Measurements from ENCODE around the gene MTF1. TPM values are rescaled to one million over a fixed set of nuclear protein-coding genes. Genes with fewer than 3 reads are reported as not detected.

The MTF1 gene
- total RNA-seq, 1 experiment from 2014 or later, result 21.2 TPM

DNA sequence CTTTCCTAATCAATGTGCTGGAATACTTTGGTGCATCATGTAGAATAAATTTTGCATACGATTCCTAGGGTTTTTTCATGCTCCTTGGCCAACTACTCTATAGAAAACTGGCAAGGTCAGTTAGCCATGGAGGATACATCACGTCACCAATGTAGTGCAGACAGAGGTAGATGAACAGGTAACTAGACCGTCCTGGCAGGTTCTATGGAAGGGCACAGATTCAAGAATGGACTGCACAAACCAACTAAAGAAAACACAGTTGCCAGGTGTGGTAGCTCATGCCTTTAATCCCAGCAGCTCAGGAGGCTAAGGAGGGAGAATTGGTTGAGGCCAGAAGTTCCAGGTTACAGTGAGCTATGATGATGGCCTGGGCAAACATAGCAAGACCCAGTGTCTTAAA is 9.9 kb downstream of the MTF1 start:
- Histone ChIP-seq H3K36me3 (ENCODE audit: control insufficient read depth in 1 of 2, insufficient read depth in 2 of 2, low read length in 2 of 2) (peaks cover 5 to 18% of the 10 kb centered on the region in 2 experiments; a peak in 3 of 4 replicates), H3K9me2 (ENCODE audit: insufficient read depth) (no peaks in the 10 kb centered on the region), H2AFZ (ENCODE audit: low read depth, low read length, poor library complexity, severe bottlenecking) (no peak overlapping the region), H3K4me2 (ENCODE audit: low read length) (no peak overlapping the region), H3K27me3 (ENCODE audit: insufficient read depth, low read length) (no peaks in the 10 kb centered on the region), H3K79me2 (ENCODE audit: insufficient read depth, low read length) (peaks cover 91% of the 10 kb centered on the region), H4K20me1 (ENCODE audit: insufficient read depth) (peaks cover 4% of the 10 kb centered on the region; the same call in 1 of the 2 replicates), H3K4me1 (ENCODE audit: control insufficient read depth in 1 of 2, insufficient read depth in 2 of 2, low read length in 2 of 2) (no peaks in the 10 kb centered on the region), H3K4me3 (replicated peaks in 1 of 2; ENCODE audit: low read depth in 1 of 2, low read length in 2 of 2) (no peak overlapping the region), H3K9me3 (ENCODE audit: control insufficient read depth in 1 of 2, insufficient read depth in 1 of 2, low read depth in 1 of 2, low read length in 2 of 2) (no peaks in the 10 kb centered on the region), H3K9ac (ENCODE audit: low read length) (no peak overlapping the region), H3K27ac (ENCODE audit: low read depth, low read length) (no peak overlapping the region)
- RAD21 ChIA-PET (ENCODE audit: low non-redundant PET in 1 of 2, low total read pairs in 2 of 2, uncharacterized antibody in 2 of 2, unreplicated experiment in 2 of 2), result no interaction called here
- CTCF ChIA-PET, result no interaction called here
- TF ChIP-seq, protein P1, sequence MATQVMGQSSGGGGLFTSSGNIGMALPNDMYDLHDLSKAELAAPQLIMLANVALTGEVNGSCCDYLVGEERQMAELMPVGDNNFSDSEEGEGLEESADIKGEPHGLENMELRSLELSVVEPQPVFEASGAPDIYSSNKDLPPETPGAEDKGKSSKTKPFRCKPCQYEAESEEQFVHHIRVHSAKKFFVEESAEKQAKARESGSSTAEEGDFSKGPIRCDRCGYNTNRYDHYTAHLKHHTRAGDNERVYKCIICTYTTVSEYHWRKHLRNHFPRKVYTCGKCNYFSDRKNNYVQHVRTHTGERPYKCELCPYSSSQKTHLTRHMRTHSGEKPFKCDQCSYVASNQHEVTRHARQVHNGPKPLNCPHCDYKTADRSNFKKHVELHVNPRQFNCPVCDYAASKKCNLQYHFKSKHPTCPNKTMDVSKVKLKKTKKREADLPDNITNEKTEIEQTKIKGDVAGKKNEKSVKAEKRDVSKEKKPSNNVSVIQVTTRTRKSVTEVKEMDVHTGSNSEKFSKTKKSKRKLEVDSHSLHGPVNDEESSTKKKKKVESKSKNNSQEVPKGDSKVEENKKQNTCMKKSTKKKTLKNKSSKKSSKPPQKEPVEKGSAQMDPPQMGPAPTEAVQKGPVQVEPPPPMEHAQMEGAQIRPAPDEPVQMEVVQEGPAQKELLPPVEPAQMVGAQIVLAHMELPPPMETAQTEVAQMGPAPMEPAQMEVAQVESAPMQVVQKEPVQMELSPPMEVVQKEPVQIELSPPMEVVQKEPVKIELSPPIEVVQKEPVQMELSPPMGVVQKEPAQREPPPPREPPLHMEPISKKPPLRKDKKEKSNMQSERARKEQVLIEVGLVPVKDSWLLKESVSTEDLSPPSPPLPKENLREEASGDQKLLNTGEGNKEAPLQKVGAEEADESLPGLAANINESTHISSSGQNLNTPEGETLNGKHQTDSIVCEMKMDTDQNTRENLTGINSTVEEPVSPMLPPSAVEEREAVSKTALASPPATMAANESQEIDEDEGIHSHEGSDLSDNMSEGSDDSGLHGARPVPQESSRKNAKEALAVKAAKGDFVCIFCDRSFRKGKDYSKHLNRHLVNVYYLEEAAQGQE (IDR thresholded peaks at IDR 0.05; ENCODE audit: low read depth), result no peak
- TF ChIP-seq ELF1 (IDR thresholded peaks at IDR 0.05; ENCODE audit: borderline replicate concordance, low read depth), result no peak
- no peak for TF ChIP-seq CBX3 (IDR thresholded peaks at IDR 0.05; ENCODE audit: low read depth)
- no peak for TF ChIP-seq TCF7L2 (IDR thresholded peaks at IDR 0.05; ENCODE audit: borderline replicate concordance, extremely low read depth, insufficient read depth, insufficient read length)
- no peak for TF ChIP-seq FOSL1 (IDR thresholded peaks at IDR 0.05; ENCODE audit: low read depth)
- no peak for TF ChIP-seq CEBPB (IDR thresholded peaks at IDR 0.05; ENCODE audit: low read depth)
- TF ChIP-seq EGR1 (IDR thresholded peaks at IDR 0.05; ENCODE audit: low read depth), result no peak
- TF ChIP-seq YY1 (IDR thresholded peaks at IDR 0.05; ENCODE audit: extremely low read depth, insufficient replicate concordance, low read depth, low read length), result no peak
- TF ChIP-seq ZNF274 (IDR thresholded peaks at IDR 0.05; ENCODE audit: low read depth, low read length), result no peak
- TF ChIP-seq POLR2A (IDR thresholded peaks at IDR 0.05; ENCODE audit: borderline replicate concordance, extremely low read depth, insufficient read depth, insufficient read length), result no peak
- no peak for TF ChIP-seq EZH2phosphoT487 (IDR thresholded peaks at IDR 0.05; ENCODE audit: borderline replicate concordance)
- no peak for TF ChIP-seq JUND (IDR thresholded peaks at IDR 0.05)
- no peak for DNase-seq (ENCODE audit: low read depth, low spot score)
- no peak for ATAC-seq
- POLR2A ChIA-PET, result no interaction called here
- intact Hi-C loops (cut with micrococcal nuclease), result no loop called here
- no TSS peak for BruUV-seq (replicated peaks)
